Esophagus squamous epithelium (tissue), 5 donors: ENCODE results near the gene SYT6. TPM values are rescaled to one million over a fixed set of nuclear protein-coding genes. Genes with fewer than 3 reads are reported as not detected.

ENCODE experiments used
- DNase-seq: peaks from one replicate; lab custom pipeline; 2025; lab: John Stamatoyannopoulos, UW
- H3K27ac ChIP-seq, 4 donors: fragments of 200-600 bp; sonication (generic); one replicate each; pipeline ENCODE4 v1.5.1; 2016 to 2019; ENCODE audit warnings: mild to moderate bottlenecking in 1 of 4
- H3K27me3 ChIP-seq, 4 donors: fragments of 200-600 bp; sonication (generic); 1 replicate in 3 of 4; 2 replicates in 1 of 4; pipeline versions ENCODE4 v1.5.1 to v1.6.0; 2017 to 2021; ENCODE audit warnings: antibody characterized with exemption in 1 of 4
- H3K36me3 ChIP-seq, 3 donors: fragments of 200-600 bp; sonication (generic); one replicate each; pipeline ENCODE4 v1.5.1; 2016 to 2019
- H3K4me1 ChIP-seq, 3 donors: fragments of 200-600 bp; sonication (generic); one replicate each; pipeline ENCODE4 v1.5.1; 2017 to 2019
- H3K4me3 ChIP-seq, 4 donors: fragments of 200-600 bp; sonication (generic); 1 replicate in 3 of 4; 2 replicates in 1 of 4; pipeline ENCODE4 v1.5.1; 2016 to 2019; ENCODE audit warnings: mild to moderate bottlenecking in 2 of 4, moderate library complexity in 1 of 4
- H3K9me3 ChIP-seq, 3 donors: fragments of 200-600 bp; sonication (generic); one replicate each; pipeline ENCODE4 v1.5.1; 2016 to 2019
- CTCF ChIP-seq, 6 experiments: fragments of 450-650 bp in 4 of 6; fragments of 200-600 bp in 2 of 6; sonication (generic) in 2 of 6; IDR thresholded peaks; one replicate each; pipeline ENCODE4 v1.5.1; 2016 to 2019; ENCODE audit warnings: antibody characterized with exemption in 6 of 6, mild to moderate bottlenecking in 4 of 6, moderate library complexity in 4 of 6
- POLR2A ChIP-seq, 4 donors: fragments of 450-650 bp; IDR thresholded peaks; one replicate each; pipeline ENCODE4 v1.6.1; 2017; ENCODE audit warnings: antibody characterized with exemption in 4 of 4, mild to moderate bottlenecking in 4 of 4, moderate library complexity in 3 of 4
- WGBS, 2 donors: methylation state at CpG; one replicate each; pipeline ENCODE4 v1.1.5; 2018; 5-methylcytosine and 5-hydroxymethylcytosine counted together
- intact Hi-C: fragments of 100-400 bp; cut with DNase I; formaldehyde crosslinking; loops from one replicate; pipeline ENCODE4 v1.15.0; 2022
- total RNA-seq, 4 donors: library from RNA; depleted of rRNA; stranded (reverse); fragments of >200 nt; gene quantifications; one replicate each; pipeline ENCODE4 v1.1.0, GENCODE V29; 2016
- donor health status: DM: yes; HTN: yes; CAD: no.

Gene SYT6
- total RNA-seq, 4 donors from 2014 or later, result not detected

GRCh38 chr1:114139540-114139939 is 14.1 kb downstream of the SYT6 start:
- Histone ChIP-seq H3K9me3 (no peaks in the 10 kb centered on the region), H3K4me1 (no peaks in the 10 kb centered on the region), H3K36me3 (no peaks in the 10 kb centered on the region), H3K27ac (no peak overlapping the region), H3K27me3 (peaks cover 0 to 34% (median 0%) of the 10 kb centered on the region in 4 donors), H3K4me3 (no peak overlapping the region)
- intact Hi-C loops, result no loop called here
- no peak for DNase-seq
- TF ChIP-seq CTCF (IDR thresholded peaks at IDR 0.05) (no peak), POLR2A (IDR thresholded peaks at IDR 0.05) (no peak)
- WGBS, 2 donors, result 86% methylated on average over 4 of the region's 10 CpGs; no CpG with 5 or more reads in 1 of the 2 donors

- no peak for DNase-seq
- H3K27me3 ChIP-seq, result peaks cover 0 to 36% (median 0%) of the 10 kb centered on the region in 4 donors
- H3K4me1 ChIP-seq, result no peaks in the 10 kb centered on the region
- no peaks in the 10 kb centered on the region for H3K36me3 ChIP-seq
- TF ChIP-seq POLR2A (IDR thresholded peaks at IDR 0.05) (no peak), CTCF (IDR thresholded peaks at IDR 0.05) (no peak)
- intact Hi-C loops, result no loop called here
- 90 to 91% methylated on average over 13 of the region's 15 CpGs for WGBS, 2 donors
- no peaks in the 10 kb centered on the region for H3K9me3 ChIP-seq
- H3K27ac ChIP-seq, result no peak overlapping the region
- H3K4me3 ChIP-seq, result no peak overlapping the region
These were observed 16.2 kb downstream of the SYT6 start for GRCh38 chr1:114137497-114137896.

GRCh38 chr1:114135786-114136185 is 17.9 kb downstream of the SYT6 start:
- WGBS, 2 donors, result 81 to 95% methylated on average over 4 to 7 of the region's 7 CpGs
- TF ChIP-seq CTCF (IDR thresholded peaks at IDR 0.05) (no peak), POLR2A (IDR thresholded peaks at IDR 0.05) (no peak)
- intact Hi-C loops, result no loop called here
- no peak for DNase-seq
- Histone ChIP-seq H3K9me3 (no peaks in the 10 kb centered on the region), H3K36me3 (no peaks in the 10 kb centered on the region), H3K4me1 (no peaks in the 10 kb centered on the region), H3K4me3 (no peak overlapping the region), H3K27ac (no peak overlapping the region), H3K27me3 (peaks cover 0 to 36% (median 0%) of the 10 kb centered on the region in 4 donors)

- peaks cover 0 to 36% (median 0%) of the 10 kb centered on the region in 4 donors for H3K27me3 ChIP-seq
- no peak overlapping the region for H3K4me3 ChIP-seq
- H3K27ac ChIP-seq, result no peak overlapping the region
- H3K36me3 ChIP-seq, result no peaks in the 10 kb centered on the region
- 74 to 75% methylated on average over 4 of the region's 4 CpGs for WGBS, 2 donors
- no peak for DNase-seq
- intact Hi-C loops, result no loop called here
- H3K9me3 ChIP-seq, result no peaks in the 10 kb centered on the region
- TF ChIP-seq CTCF (IDR thresholded peaks at IDR 0.05), result no peak
- no peak for TF ChIP-seq POLR2A (IDR thresholded peaks at IDR 0.05)
- no peaks in the 10 kb centered on the region for H3K4me1 ChIP-seq
These were observed 19.2 kb downstream of the SYT6 start for GRCh38 chr1:114134518-114134917.

GRCh38 chr1:114133129-114133528 is 20.5 kb downstream of the SYT6 start:
- Histone ChIP-seq H3K27ac (no peak overlapping the region), H3K36me3 (no peaks in the 10 kb centered on the region), H3K27me3 (peaks cover 0 to 36% (median 0%) of the 10 kb centered on the region in 4 donors), H3K4me3 (no peak overlapping the region), H3K4me1 (no peaks in the 10 kb centered on the region), H3K9me3 (no peaks in the 10 kb centered on the region)
- TF ChIP-seq CTCF (IDR thresholded peaks at IDR 0.05) (no peak), POLR2A (IDR thresholded peaks at IDR 0.05) (no peak)
- WGBS, 2 donors, result 82 to 90% methylated on average over 5 to 7 of the region's 7 CpGs
- intact Hi-C loops, result no loop called here
- no peak for DNase-seq
